Liver (tissue), 9 donors: ENCODE results near the gene HDGFL1. TPM values are rescaled to one million over a fixed set of nuclear protein-coding genes. Genes with fewer than 3 reads are reported as not detected.

Source experiments
- DNase-seq: peaks from one replicate; pipeline ENCODE4 v3.0.0-alpha.2; 2017; ENCODE audit warnings: low spot score
- H3K27ac ChIP-seq, 2 donors: one replicate each; pipeline ENCODE4 v1.7.0; 2013; ENCODE audit warnings: inconsistent platforms in 2 of 2, low read length in 2 of 2, control low read depth in 1 of 2, low read depth in 1 of 2, mild to moderate bottlenecking in 1 of 2
- H3K27me3 ChIP-seq, 4 donors: one replicate each; pipeline versions ENCODE4 v1.6.1 to v1.7.0; 2013; ENCODE audit warnings: low read length in 3 of 4, inconsistent platforms in 1 of 4, mild to moderate bottlenecking in 1 of 4, moderate library complexity in 1 of 4; ENCODE audit not compliant: control insufficient read depth in 4 of 4, insufficient read depth in 4 of 4
- H3K36me3 ChIP-seq, 4 donors: one replicate each; pipeline versions ENCODE4 v1.6.1 to v1.7.0; 2013; ENCODE audit warnings: low read length in 3 of 4, mild to moderate bottlenecking in 3 of 4, low read depth in 1 of 4, moderate library complexity in 1 of 4; ENCODE audit not compliant: control insufficient read depth in 4 of 4, insufficient read depth in 3 of 4
- H3K4me1 ChIP-seq, 4 donors: one replicate each; pipeline versions ENCODE4 v1.6.1 to v1.7.0; 2013; ENCODE audit warnings: low read length in 3 of 4, mild to moderate bottlenecking in 3 of 4, moderate library complexity in 1 of 4; ENCODE audit not compliant: control insufficient read depth in 4 of 4, insufficient read depth in 4 of 4
- H3K4me3 ChIP-seq, 3 donors: one replicate each; pipeline versions ENCODE4 v1.6.1 to v1.7.0; 2013; ENCODE audit warnings: low read length in 3 of 3, control low read depth in 1 of 3, low read depth in 1 of 3, mild to moderate bottlenecking in 1 of 3
- H3K9ac ChIP-seq, 2 donors: one replicate each; pipeline ENCODE4 v1.7.0; 2013; ENCODE audit warnings: low read length in 2 of 2, mild to moderate bottlenecking in 2 of 2, moderate library complexity in 2 of 2, control low read depth in 1 of 2, low read depth in 1 of 2
- H3K9me3 ChIP-seq, 4 donors: one replicate each; pipeline versions ENCODE4 v1.6.1 to v1.7.0; 2013; ENCODE audit warnings: low read length in 3 of 4; ENCODE audit not compliant: control insufficient read depth in 4 of 4
- ATF3 ChIP-seq: IDR thresholded peaks from 2 replicates; pipeline ENCODE4 v1.6.1; 2016; ENCODE audit warnings: antibody characterized with exemption
- CTCF ChIP-seq: fragments of 150-350 bp; IDR thresholded peaks from 2 replicates; pipeline ENCODE4 v1.5.1; 2017; ENCODE audit warnings: improper control_type of control experiment, low read depth, low read length; ENCODE audit not compliant: missing input control
- EGR1 ChIP-seq, 2 donors: IDR thresholded peaks; 2 replicates each; pipeline ENCODE4 v1.6.1; 2016 to 2018; ENCODE audit warnings: antibody characterized with exemption in 2 of 2, low read depth in 2 of 2
- FOXA1 ChIP-seq: IDR thresholded peaks from 2 replicates; pipeline ENCODE4 v1.6.1; 2016; ENCODE audit warnings: antibody characterized with exemption
- FOXA2 ChIP-seq: IDR thresholded peaks from 2 replicates; pipeline ENCODE4 v1.6.1; 2016; ENCODE audit warnings: antibody characterized with exemption
- GABPA ChIP-seq, 2 donors: IDR thresholded peaks in 1 of 2; conservative IDR thresholded peaks in 1 of 2; 2 replicates each; pipeline ENCODE4 v1.6.1; 2016; ENCODE audit warnings: antibody characterized with exemption in 2 of 2, mild to moderate bottlenecking in 1 of 2, moderate library complexity in 1 of 2
- HNF4A ChIP-seq, 2 donors: conservative IDR thresholded peaks; 2 replicates each; pipeline ENCODE4 v1.6.1; 2016; ENCODE audit warnings: antibody characterized with exemption in 2 of 2, mild to moderate bottlenecking in 2 of 2
- HNF4G ChIP-seq: IDR thresholded peaks from 2 replicates; pipeline ENCODE4 v1.6.1; 2016; ENCODE audit warnings: antibody characterized with exemption
- JUND ChIP-seq, 2 donors: IDR thresholded peaks; 2 replicates each; pipeline ENCODE4 v1.6.1; 2016; ENCODE audit warnings: antibody characterized with exemption in 2 of 2
- NR2F2 ChIP-seq: IDR thresholded peaks from 2 replicates; pipeline ENCODE4 v1.6.1; 2016; ENCODE audit warnings: antibody characterized with exemption
- RAD21 ChIP-seq, 2 donors: IDR thresholded peaks; 2 replicates each; pipeline ENCODE4 v1.6.1; 2016; ENCODE audit warnings: antibody characterized with exemption in 2 of 2, mild to moderate bottlenecking in 2 of 2
- RXRA ChIP-seq, 2 donors: IDR thresholded peaks; 2 replicates each; pipeline ENCODE4 v1.6.1; 2017 to 2018; ENCODE audit warnings: antibody characterized with exemption in 2 of 2, mild to moderate bottlenecking in 1 of 2
- SP1 ChIP-seq: IDR thresholded peaks from 2 replicates; pipeline ENCODE4 v1.6.1; 2018; ENCODE audit warnings: antibody characterized with exemption, mild to moderate bottlenecking
- TAF1 ChIP-seq: conservative IDR thresholded peaks from 2 replicates; pipeline ENCODE4 v1.6.1; 2016; ENCODE audit warnings: antibody characterized with exemption, mild to moderate bottlenecking
- YY1 ChIP-seq: IDR thresholded peaks from 2 replicates; pipeline ENCODE4 v1.6.1; 2016; ENCODE audit warnings: antibody characterized with exemption, mild to moderate bottlenecking
- WGBS: extraction: QIAGEN DNeasy Blood & Tissue Kit; methylation state at CpG from one replicate; pipeline ENCODE4 v1.1.7; 2013; 5-methylcytosine and 5-hydroxymethylcytosine counted together
- polyA plus RNA-seq, 2 donors: library from polyadenylated mRNA; stranded (reverse) in 1 of 2; unstranded in 1 of 2; fragments of 200-250 nt in 1 of 2; fragments of >200 nt in 1 of 2; fragmentation: Nextera tagmentation in 1 of 2; extraction: Ambion mirVana in 1 of 2; gene quantifications; one replicate each; pipeline versions ENCODE4 v1.2.1 to v1.2.3, GENCODE V29; 2013 to 2015
- total RNA-seq, 2 donors: library from RNA; depleted of rRNA; stranded (reverse); fragments of >200 nt; gene quantifications; one replicate each; pipeline ENCODE4 v1.2.3, GENCODE V29; 2014
- TF ChIP-seq, protein P1 (sequence below): IDR thresholded peaks from 2 replicates; pipeline ENCODE4 v1.6.1; 2016; ENCODE audit warnings: antibody characterized with exemption
- TF ChIP-seq, protein P2 (sequence below): IDR thresholded peaks from 2 replicates; pipeline ENCODE4 v1.6.1; 2016; ENCODE audit warnings: antibody characterized with exemption
- TF ChIP-seq, protein P3 (sequence below): IDR thresholded peaks from 2 replicates; pipeline ENCODE4 v1.6.1; 2016; ENCODE audit warnings: antibody characterized with exemption, mild to moderate bottlenecking
- donor health status: healthy.
- donor health status: healthy.
- donor health status: healthy.
- donor health status: healthy.
- donor health status: healthy.

Gene HDGFL1
- total and polyA plus RNA-seq, 4 donors, result not detected

DNA sequence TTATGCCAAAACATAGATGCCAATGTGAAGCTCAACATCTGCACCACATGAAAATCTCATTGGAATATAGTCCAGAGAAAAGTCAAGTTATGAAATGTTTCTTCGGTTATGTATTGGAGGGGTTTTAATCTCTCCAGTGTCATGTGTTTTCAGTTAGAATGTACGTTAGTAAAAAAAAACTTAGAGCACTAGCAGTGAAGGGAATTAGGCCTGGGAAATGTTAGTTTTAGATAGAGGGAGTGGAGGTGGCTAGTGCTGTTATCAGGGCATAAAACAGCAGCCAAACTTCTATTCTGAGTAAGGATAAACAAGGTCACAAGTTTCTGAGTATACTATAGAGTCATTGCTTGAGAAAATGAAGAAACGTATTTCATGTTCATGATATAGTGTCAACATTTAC is 42.9 kb downstream of the HDGFL1 start:
- Histone ChIP-seq H3K9ac (no peak overlapping the region), H3K4me3 (no peak overlapping the region), H3K4me1 (no peaks in the 10 kb centered on the region), H3K36me3 (no peaks in the 10 kb centered on the region), H3K27me3 (no peaks in the 10 kb centered on the region), H3K27ac (no peak overlapping the region), H3K9me3 (no peaks in the 10 kb centered on the region)
- no peak for DNase-seq
- TF ChIP-seq RXRA (IDR thresholded peaks at IDR 0.05), result no peak
- no peak for TF ChIP-seq NR2F2
- TF ChIP-seq, protein P1, sequence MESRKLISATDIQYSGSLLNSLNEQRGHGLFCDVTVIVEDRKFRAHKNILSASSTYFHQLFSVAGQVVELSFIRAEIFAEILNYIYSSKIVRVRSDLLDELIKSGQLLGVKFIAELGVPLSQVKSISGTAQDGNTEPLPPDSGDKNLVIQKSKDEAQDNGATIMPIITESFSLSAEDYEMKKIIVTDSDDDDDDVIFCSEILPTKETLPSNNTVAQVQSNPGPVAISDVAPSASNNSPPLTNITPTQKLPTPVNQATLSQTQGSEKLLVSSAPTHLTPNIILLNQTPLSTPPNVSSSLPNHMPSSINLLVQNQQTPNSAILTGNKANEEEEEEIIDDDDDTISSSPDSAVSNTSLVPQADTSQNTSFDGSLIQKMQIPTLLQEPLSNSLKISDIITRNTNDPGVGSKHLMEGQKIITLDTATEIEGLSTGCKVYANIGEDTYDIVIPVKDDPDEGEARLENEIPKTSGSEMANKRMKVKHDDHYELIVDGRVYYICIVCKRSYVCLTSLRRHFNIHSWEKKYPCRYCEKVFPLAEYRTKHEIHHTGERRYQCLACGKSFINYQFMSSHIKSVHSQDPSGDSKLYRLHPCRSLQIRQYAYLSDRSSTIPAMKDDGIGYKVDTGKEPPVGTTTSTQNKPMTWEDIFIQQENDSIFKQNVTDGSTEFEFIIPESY, result no peak
- 45% methylated on average over 3 of the region's 3 CpGs for WGBS

- H3K4me3 ChIP-seq, result no peak overlapping the region
- H3K36me3 ChIP-seq, result no peaks in the 10 kb centered on the region
- no peak for DNase-seq
- TF ChIP-seq, protein P2, sequence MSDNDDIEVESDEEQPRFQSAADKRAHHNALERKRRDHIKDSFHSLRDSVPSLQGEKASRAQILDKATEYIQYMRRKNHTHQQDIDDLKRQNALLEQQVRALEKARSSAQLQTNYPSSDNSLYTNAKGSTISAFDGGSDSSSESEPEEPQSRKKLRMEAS, result no peak
- no peak for TF ChIP-seq TAF1
- TF ChIP-seq EGR1 (IDR thresholded peaks at IDR 0.05; ENCODE audit: low read depth in 2 of 2), result no peak
- no peak for TF ChIP-seq GABPA (IDR thresholded peaks at IDR 0.05 in 1 of 2, conservative IDR thresholded peaks at IDR 0.05 in 1 of 2)
- no peak for TF ChIP-seq HNF4A (conservative IDR thresholded peaks at IDR 0.05)
- TF ChIP-seq, protein P1, result no peak
- no peak for TF ChIP-seq YY1
- no peak for TF ChIP-seq CTCF
- no peak for TF ChIP-seq SP1
- no peak for TF ChIP-seq RXRA (IDR thresholded peaks at IDR 0.05)
- no peak for TF ChIP-seq RAD21 (IDR thresholded peaks at IDR 0.05)
- TF ChIP-seq ATF3, result no peak
- no peak for TF ChIP-seq HNF4G
- TF ChIP-seq JUND (IDR thresholded peaks at IDR 0.05), result no peak
- TF ChIP-seq NR2F2, result no peak
- TF ChIP-seq FOXA1, result no peak
- TF ChIP-seq FOXA2, result no peak
- TF ChIP-seq, protein P3, sequence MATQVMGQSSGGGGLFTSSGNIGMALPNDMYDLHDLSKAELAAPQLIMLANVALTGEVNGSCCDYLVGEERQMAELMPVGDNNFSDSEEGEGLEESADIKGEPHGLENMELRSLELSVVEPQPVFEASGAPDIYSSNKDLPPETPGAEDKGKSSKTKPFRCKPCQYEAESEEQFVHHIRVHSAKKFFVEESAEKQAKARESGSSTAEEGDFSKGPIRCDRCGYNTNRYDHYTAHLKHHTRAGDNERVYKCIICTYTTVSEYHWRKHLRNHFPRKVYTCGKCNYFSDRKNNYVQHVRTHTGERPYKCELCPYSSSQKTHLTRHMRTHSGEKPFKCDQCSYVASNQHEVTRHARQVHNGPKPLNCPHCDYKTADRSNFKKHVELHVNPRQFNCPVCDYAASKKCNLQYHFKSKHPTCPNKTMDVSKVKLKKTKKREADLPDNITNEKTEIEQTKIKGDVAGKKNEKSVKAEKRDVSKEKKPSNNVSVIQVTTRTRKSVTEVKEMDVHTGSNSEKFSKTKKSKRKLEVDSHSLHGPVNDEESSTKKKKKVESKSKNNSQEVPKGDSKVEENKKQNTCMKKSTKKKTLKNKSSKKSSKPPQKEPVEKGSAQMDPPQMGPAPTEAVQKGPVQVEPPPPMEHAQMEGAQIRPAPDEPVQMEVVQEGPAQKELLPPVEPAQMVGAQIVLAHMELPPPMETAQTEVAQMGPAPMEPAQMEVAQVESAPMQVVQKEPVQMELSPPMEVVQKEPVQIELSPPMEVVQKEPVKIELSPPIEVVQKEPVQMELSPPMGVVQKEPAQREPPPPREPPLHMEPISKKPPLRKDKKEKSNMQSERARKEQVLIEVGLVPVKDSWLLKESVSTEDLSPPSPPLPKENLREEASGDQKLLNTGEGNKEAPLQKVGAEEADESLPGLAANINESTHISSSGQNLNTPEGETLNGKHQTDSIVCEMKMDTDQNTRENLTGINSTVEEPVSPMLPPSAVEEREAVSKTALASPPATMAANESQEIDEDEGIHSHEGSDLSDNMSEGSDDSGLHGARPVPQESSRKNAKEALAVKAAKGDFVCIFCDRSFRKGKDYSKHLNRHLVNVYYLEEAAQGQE, result no peak
- H3K27ac ChIP-seq, result no peak overlapping the region
- no peaks in the 10 kb centered on the region for H3K4me1 ChIP-seq
- no peak overlapping the region for H3K9ac ChIP-seq
- no peaks in the 10 kb centered on the region for H3K27me3 ChIP-seq
- 75% methylated on average over 1 of the region's 1 CpG for WGBS
- no peaks in the 10 kb centered on the region for H3K9me3 ChIP-seq
Measured at GRCh38 chr6:22613051-22613450, 43.7 kb downstream of the HDGFL1 start.
